HG03354 (cell line): Measurements from ENCODE around the gene CHST11.
A peak's percentile ranks its signal among the peaks of the same experiment; 100 is the strongest.

Experiments used
- ATAC-seq: cut with Tn5 transposase; IDR thresholded peaks from one replicate; pipeline ENCODE4 v1.9.1; 2021; ENCODE audit warnings: mild to moderate bottlenecking; ENCODE audit not compliant: unreplicated experiment, poor library complexity, severe bottlenecking

CHST11 gene

DNA sequence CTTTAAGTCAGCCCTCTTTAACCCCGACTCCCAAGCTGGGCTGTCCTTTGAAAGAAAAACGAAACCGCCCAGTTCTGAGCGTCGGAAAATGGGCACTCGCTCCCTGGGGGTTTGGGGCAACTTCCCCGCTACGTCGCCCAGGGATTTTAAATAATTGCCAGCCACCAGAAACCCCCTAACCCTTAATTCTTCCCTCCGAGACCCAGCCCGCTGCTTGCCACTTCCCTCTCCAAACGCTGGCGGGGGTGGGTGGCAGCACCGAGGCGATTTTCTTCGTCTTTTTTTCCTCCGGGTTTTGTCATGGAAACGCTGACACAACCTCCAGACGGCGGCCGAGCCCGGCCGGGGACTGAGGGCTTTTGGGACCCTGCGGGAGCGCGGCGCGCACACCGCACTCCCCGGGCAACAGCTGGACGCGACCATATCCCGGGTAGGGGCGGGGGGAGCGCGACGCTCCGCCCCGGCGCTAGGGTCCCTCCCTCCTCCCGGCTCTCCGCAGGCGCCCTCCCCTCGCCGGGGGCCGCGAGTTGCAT is at the start of gene CHST11:
Gene CHST11 (plus strand): TSS at position 532 of the 533 bp plus-strand sequence.
- peak; percentile 69 for ATAC-seq

DNA sequence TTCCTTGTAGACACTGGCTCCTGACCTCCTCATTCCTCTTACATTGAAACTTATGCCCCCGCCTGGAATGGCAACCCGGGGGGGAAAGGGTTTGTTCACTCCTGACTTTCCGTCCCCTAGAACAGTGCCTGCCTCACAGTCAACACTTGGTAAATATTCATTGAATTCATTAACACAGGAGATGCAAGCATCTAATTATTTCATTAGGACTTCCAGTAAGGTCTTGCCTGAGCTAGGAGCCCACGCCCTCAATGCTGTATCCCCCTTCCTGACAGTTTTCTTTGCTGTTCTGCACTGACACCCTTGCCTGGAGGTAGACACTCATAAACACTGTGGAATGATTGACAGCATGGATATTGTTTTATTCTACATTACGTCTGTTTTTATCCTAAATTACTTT is 49.3 kb upstream of the CHST11 start:
- no peak for ATAC-seq

DNA sequence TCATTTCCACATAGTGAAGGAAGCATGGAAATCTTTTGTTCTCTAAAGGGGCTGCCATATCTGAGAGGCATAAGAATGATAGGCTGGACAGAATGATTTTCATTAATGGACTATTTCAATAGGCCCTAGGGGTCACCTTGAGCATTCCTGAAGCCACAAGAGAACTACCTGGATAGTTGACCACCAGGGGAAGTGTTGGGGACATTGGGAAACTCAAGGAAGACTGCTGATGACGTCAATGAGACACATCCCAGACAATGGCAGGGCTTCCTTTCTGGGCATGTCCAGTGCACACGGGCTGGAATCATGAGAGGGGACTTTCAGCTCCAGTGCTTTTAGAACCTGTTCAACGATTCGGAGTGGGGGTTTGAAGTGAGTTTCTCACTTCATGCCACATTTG is 48.8 kb upstream of the CHST11 start:
- ATAC-seq = no peak

DNA sequence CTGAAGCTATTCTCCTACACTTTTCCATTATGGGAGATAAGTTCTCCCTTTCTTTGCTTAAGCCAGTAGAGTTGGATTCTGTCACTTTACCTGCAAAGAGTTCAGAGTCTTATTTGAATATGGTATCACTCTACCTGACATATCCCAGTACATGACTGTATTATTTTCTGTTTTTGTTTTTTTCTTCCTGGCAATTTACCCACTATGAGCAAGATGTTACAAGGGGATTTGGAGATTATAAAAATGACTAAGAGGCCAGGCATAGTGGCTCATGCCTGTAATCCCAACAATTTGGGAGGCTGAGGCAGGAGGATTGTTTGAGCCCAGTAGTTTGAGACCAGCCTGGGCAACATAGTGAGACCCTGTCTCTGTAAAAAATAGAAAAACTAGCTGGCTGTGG is 46.4 kb upstream of the CHST11 start:
- no peak for ATAC-seq

DNA sequence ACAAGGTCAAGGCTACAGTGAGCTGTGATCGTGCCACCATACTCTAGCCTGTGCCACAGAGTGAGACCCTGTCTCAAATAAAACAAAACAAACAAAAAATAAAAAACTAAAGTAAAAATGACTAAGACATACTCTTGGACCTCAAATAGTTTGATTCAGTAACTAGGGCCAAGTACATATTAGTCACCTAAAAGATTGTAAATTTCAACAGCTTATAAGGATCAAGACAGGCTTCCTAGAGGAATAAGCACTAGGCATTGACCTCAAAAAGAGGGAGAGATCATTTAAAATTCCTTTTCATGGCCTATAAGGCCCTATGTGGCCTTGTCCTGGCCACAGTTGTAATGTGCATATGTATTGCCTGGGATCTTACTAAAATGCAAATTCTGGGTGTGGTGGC is 46.0 kb upstream of the CHST11 start:
- no peak for ATAC-seq

DNA sequence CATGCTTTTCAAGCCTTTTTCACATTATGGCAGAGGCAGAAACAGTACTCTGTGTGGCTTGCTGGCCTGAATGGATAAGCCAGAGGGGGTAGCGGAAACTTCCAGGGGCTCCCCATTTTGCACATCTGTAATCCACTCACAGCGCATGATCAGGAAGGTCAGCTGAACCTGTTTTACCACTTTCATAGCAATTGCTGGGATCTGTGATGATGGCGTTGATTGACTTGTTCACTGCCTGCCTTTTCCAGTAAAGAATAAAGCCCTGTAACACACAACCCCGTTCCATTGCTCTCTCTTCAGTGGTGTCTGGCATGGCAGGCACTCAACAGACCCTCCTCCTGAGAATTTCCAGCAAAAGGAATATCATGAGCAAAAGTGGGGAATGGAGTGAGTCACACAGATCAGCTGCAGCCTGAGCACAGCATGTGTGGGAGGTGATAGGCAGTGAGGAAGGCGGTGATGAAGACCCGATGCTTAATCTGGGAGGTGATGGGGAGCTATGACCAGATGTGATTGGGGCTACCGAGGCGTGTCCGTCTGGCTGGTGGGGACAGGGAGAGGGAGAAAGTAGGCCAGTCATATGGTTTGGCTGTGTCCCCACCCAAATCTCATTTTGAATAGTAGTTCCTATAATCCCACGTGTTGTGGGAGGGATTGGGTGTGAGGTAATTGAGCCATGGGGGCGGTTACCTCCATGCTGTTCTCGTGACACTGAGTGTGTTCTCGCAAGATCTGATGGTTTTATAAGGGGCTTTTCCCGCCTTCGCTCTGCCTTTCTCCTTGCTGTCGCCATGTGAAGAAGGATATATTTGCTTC is 44.7 kb upstream of the CHST11 start:
- ATAC-seq = no peak

DNA sequence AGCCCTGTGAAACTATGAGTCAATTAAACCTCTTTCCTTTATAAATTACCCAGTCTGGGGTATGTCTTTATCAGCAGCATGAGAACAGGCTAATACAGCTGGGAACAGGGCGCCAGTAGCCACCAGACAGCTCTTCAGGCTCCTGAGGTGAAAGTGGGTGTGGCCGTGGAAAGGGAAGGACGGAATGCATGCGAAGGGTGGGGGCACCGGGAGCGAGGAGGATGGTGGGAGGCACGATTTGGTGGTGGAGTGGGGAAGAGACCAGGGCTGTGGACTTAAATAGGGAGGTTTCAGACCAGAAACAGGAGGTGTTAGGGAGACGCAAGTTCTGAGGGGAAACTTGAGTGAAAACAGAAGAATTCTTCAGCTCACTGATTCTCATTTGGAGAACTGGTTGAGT is 44.1 kb upstream of the CHST11 start:
- ATAC-seq = no peak

DNA sequence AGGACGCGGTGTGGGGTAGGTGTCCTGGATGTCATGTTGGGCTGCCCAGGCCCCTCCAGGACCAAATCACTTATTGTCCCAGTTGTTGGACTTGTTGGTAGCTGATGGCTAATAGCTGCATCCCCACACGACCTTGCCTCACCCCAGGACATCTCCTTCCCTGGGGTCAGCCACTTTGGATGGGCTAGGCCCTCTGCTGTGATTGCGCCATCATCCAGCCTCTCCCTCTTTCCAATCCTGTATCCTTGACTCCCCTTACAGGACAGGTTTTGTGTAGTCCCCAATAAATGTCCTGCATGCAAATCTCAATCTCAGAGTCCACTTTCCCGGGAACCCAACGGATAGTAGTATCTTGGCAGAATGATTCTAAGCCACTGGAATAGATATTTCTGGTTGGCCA is 43.4 kb upstream of the CHST11 start:
- no peak for ATAC-seq

DNA sequence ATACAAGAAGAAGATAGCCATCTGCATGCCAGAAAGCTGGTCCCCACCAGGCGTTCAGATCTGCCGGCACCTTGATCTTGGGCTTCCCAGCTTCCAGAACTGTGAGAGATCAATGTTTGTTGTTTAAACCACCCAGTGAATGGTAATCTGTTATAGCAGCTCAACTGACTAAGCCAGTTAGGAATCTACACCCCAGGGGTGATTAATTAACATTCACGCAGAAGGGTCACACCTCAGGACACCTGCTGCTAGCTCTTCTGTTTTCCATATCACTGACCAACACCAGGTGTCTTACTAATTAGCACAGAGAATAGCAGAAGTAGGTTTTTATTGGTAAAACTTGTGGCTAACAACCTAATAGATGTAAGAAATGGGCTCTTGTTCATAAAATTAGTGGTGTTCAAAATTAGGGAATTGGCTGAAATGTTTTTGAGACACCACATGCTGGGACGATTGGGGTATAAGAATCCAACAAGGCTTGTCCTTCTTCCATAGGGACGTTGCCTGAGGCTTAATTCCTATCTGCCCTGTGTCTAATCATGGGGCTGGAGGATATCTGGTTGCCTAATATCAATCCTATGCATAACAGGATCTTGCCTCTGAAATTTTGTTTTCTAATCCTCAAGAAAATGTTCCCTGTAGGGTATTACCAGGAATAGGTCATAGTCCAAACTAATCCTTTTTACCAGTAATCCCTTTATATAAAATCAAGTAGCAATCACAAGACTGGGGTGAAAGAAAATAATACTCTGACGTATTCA is 42.0 kb upstream of the CHST11 start:
- ATAC-seq = no peak

DNA sequence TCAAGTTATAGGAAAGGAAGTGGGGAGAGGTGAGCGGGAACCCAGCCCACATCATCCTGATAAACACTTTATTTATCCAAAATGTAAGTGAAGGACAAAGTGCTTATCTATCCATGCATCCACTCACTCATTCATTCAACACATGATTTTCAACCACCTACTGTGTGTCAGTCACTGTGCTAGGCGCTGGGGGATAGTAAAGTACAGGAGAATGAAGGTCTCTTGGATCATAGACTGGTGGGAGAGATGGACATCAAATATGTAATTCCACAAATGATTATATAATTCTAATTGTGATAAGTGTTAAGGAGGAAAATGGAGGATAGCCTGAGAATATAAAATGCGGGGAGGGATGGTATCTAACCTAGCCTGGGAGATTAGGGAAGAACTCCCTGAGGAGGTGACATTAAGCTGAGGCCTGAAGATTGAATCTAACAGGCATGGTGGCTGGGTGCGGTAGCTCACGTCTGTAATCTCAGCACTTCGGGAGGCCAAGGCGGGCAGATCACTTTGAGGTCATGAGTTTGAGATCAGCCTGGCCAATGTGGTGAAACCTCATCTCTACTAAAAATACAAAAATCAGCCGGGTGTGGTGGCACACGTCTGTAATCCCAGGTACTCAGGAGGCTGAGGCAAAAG is 41.3 kb upstream of the CHST11 start:
- no peak for ATAC-seq

DNA sequence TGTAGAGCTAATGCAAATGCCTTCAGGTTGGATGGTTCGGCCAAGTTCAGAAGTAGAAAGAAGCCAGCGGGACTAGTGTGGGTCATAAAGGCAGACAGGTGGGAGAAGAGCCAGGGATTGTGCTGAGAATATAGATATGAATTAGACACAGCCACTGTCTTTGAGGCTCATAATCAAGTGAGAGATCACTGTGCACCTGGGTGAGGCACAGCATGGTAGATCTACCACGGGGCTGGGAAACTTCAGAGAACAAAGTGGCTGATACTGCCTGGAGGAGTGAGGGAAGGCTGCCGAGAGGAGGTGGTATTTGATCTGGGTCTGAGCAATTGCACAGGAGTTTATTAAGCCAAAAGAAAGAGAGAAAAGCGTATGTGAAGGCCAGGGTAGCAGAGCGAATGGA is 40.6 kb upstream of the CHST11 start:
- no peak for ATAC-seq

DNA sequence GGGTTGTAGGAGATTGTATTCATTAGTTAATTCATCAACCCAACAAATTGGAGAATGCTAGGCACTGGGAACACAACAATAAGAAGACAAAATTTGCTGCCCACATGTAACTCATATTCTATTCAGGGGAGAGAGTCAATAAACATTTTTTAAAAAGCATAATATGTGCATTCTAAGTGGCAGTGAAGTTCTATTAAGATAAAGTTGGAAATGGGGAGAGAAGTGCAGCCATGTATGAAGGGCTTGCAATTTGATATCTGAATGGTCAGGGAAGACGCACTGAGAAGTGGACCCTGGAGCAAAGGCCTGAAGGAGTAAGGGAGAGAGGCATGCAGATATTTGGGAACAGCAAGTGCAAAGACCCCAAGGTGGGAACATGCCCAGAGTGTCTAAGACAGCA is 40.2 kb upstream of the CHST11 start:
- no peak for ATAC-seq

DNA sequence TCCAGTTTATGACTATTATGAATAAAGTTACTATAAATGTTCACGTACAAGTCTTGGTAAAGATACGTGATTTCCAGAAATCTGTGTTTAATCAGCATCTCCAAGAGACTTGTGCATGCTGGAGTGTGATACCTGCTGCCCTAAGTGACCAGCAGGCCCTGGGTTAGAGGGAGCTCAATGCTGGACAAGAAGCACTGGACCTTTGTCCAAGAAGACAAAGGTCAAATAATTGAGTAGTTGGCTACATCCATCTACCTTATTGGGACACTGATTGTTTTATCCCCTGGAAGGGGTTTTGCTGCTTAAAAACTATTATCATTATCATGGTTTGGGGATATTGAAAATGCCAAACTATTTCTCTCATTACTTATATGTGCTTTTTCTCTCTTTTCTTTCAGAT is 37.0 kb upstream of the CHST11 start:
- no peak for ATAC-seq

DNA sequence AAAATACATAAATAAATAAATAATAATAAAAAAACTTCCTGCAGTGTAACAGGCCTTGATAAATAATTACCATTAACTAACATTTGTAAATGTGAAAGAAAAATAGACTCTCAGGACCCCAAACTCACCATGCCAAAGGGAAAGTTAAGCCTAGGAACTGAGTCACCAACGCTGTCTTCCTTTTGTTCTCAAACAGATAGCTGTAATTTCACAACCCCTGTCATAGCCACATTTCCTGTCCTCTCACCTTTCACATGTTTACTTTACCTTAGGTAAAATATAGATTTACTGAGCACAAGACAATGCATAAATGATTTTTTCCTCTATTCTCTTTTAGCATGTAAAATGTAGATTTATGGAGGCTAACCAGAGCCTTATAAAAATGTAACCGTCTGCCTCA is 35.9 kb upstream of the CHST11 start:
- ATAC-seq = no peak

DNA sequence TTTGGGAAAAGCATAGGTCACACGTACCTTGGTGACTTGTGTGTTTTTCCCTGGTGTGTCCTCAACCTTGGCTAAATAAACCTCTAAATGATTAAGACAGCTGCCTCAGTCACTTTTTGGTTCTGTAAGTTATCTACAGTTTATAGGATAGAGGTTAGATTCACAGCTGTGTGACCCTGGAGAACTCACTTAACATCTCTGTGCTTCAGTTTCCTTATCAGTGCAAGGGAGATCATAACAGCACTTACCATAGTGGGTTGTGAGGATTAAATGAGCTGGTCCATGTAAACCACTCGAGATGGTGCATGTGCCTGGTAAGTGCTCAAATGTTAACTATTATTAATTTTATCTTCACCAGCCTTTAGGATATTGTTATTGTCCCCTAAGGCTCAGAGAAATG is 35.4 kb upstream of the CHST11 start:
- ATAC-seq = no peak

DNA sequence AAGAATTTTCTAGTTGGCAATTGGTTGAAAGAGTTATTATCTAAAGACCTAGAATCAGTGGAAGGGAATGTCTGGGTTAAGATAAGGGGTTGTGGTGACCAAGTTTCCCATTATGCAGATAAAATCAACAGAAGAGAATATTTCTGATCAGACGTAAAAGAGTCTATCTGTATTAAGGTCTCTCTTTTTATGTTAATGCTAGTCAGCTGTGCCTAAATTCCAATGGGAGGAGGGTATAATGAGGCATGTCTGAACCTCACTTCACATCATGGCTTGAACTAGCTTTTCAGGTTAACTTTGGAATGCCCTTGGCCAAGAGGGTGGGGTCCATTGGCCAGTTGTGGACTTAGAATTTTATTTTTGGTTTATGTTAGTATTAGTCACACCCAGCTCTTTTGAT is 34.3 kb upstream of the CHST11 start:
- no peak for ATAC-seq

DNA sequence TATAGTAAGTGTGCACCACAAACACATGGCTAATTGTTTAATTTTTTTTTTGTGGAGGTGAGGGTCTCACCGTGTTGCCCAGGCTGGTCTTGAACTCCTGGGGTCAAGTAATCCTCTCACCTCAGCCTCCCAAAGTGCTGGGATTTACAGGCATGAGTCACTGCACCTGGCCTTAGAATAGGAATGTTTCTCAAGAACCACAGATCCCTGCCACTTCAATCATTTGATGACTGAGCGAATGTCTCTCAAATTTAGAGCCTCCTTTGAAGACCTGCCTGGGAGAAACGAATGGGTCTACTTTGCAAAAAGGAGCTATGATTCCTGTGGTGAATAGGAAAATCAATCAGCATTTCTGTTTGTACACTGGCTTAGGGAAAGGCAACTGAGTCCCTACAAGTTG is 33.5 kb upstream of the CHST11 start:
- no peak for ATAC-seq

DNA sequence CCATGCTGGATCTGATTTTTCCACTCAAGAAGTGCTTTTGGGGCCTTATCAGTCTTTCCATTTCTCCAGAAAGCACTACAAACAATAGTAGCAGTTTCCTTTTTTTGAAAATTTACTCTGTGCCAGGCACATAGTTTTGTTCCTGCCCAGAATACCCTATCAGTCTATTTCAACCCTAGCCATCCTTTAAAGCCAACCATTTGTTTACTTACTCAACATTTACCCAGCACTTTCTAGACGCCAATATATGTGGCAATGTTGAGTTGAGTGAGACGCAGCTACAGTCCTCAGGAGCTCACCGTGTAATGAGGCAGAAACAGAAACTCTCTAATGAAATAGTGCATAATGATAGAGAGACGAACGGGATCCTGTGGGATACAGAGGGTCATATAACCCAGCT is 32.9 kb upstream of the CHST11 start:
- ATAC-seq = no peak

DNA sequence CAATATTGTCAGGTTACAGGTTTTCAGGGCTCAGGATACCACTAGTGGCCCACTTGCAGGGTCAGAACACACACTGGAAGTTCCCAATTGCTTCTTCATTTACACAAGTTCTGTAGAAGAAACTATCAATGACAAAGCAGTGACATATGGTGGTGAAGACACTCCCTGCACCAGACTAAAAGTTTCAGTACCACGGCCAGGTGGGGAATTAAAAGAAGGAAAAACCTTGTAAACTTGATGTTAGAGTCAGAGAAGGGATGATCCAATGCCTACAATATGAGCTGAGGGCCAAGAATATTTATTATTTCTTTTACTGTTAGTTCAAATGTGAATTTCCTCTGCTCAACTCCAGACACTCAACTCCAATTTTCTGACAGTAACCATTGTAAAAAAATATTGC is 31.8 kb upstream of the CHST11 start:
- ATAC-seq = no peak

DNA sequence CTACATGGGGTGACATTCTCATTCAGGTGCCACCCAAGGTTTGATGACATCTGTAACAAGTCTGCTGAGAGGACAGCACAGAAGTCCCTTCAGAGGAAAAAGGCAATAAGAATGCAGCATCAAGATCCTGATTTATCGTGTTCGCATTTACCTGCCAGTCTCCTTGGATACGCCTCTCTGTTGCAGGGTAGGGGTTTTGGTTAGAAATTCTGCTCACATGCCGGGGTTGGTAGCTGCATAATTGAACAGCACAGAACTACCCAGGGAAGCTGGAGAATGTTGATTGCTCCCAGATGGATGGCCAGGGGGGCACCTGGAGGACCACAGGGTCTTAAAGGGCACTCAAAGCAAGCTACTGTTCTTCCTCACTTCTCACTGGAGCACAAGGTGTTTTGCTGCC is 31.1 kb upstream of the CHST11 start:
- no peak for ATAC-seq
